K562 (cell line): ENCODE data around the gene MEGF11. TPM values are rescaled to one million over a fixed set of nuclear protein-coding genes. Genes with fewer than 3 reads are reported as not detected.

ENCODE experiments used
- ATAC-seq: fragments of 200-7000 bp; cut with Tn5 transposase; 3 replicates; pipeline ENCODE4 v1.9.1; 2020; ENCODE audit warnings: moderate library complexity
- BruUV-seq: library from RNA; stranded (reverse); fragments of 400-500 nt; replicated peaks from 2 replicates; lab custom pipeline; 2021; lab: Mats Ljungman, UMichigan
- CTCF ChIA-PET: fragments of 300-600 bp; formaldehyde crosslinking; extraction: SDS; loops from one replicate; lab custom pipeline; 2021; ENCODE audit warnings: low intra/inter-chr PET ratio; lab: Yijun Ruan, JAX
- POLR2A ChIA-PET: fragments of 300-600, 350-650 bp; sonication (Branson Sonifier 250); formaldehyde crosslinking; extraction: SDS; loops from one replicate; lab custom pipeline; 2021; ENCODE audit warnings: antibody characterized with exemption, inconsistent platforms; lab: Yijun Ruan, JAX
- DNase-seq, 4 experiments: peaks; one replicate each; pipeline versions ENCODE4 v3.0.0 to v3.0.0-alpha.2; 2011 to 2018; ENCODE audit warnings: low spot score in 3 of 4, mixed read lengths in 3 of 4; ENCODE audit errors: extremely low read depth in 1 of 4
- FAIRE-seq: peaks from 2 replicates; lab custom pipeline; 2011; peaks lifted over from hg19 to GRCh38; lab: Jason Lieb, UNC
- H2AFZ ChIP-seq: 2 replicates; pipeline ENCODE4 v1.6.0; 2011; ENCODE audit warnings: low read depth, low read length, control low read depth, inconsistent platforms
- H3K27ac ChIP-seq: fragments of 200-600 bp; 3 replicates; pipeline ENCODE4 v1.8.0; 2011; ENCODE audit warnings: low read depth, mild to moderate bottlenecking, control low read depth, inconsistent platforms, low read length, moderate library complexity, mixed read lengths; ENCODE audit errors: extremely low read depth
- H3K27me3 ChIP-seq, 2 experiments: fragments of 300-600 bp in 1 of 2; 2 replicates in 1 of 2; 3 replicates in 1 of 2; pipeline versions ENCODE4 v1.6.0 to v1.8.0; 2011; ENCODE audit warnings: inconsistent platforms in 2 of 2, low read length in 2 of 2, mild to moderate bottlenecking in 1 of 2, mixed read lengths in 1 of 2, moderate library complexity in 1 of 2; ENCODE audit not compliant: control insufficient read depth in 2 of 2, insufficient read depth in 2 of 2
- H3K36me3 ChIP-seq: fragments of 300-600 bp; 3 replicates; pipeline ENCODE4 v1.8.0; 2011; ENCODE audit warnings: mild to moderate bottlenecking, low read length, inconsistent platforms; ENCODE audit not compliant: control insufficient read depth, insufficient read depth
- H3K4me1 ChIP-seq, 2 experiments: fragments of 200-600 bp in 1 of 2; replicated peaks in 1 of 2; 2 replicates in 1 of 2; 3 replicates in 1 of 2; pipeline versions ENCODE4 v1.5.1 to v1.8.0; 2011; ENCODE audit warnings: inconsistent platforms in 2 of 2, low read length in 2 of 2, mild to moderate bottlenecking in 1 of 2, mixed read lengths in 1 of 2, moderate library complexity in 1 of 2; ENCODE audit not compliant: control insufficient read depth in 2 of 2, insufficient read depth in 2 of 2
- H3K4me2 ChIP-seq: 2 replicates; pipeline ENCODE4 v1.6.1; 2011; ENCODE audit warnings: low read length, control low read depth, inconsistent platforms, mixed read lengths; ENCODE audit not compliant: insufficient read depth
- H3K4me3 ChIP-seq: fragments of 200-600 bp; sonication (generic), shearing (Covaris generic); 2 replicates; pipeline ENCODE4 v1.5.1; 2016; ENCODE audit warnings: control low read depth, inconsistent platforms
- H3K79me2 ChIP-seq: fragments of 200-600 bp; 3 replicates; pipeline ENCODE4 v1.8.0; 2011; ENCODE audit warnings: low read length, inconsistent platforms; ENCODE audit not compliant: control insufficient read depth, insufficient read depth
- H3K9ac ChIP-seq, 2 experiments: 2 replicates each; pipeline versions ENCODE4 v1.6.0 to v1.6.1; 2011; ENCODE audit warnings: low read depth in 2 of 2, low read length in 2 of 2, control low read depth in 1 of 2, inconsistent platforms in 1 of 2, mild to moderate bottlenecking in 1 of 2, mixed read lengths in 1 of 2; ENCODE audit not compliant: insufficient read depth in 1 of 2
- H3K9me1 ChIP-seq: one replicate; pipeline ENCODE4 v1.6.0; 2011; ENCODE audit warnings: inconsistent platforms, mild to moderate bottlenecking, low read length, moderate library complexity; ENCODE audit not compliant: control insufficient read depth, insufficient read depth
- H3K9me3 ChIP-seq: replicated peaks from 2 replicates; pipeline ENCODE4 v1.5.1; 2011; ENCODE audit warnings: low read depth, low read length, inconsistent platforms; ENCODE audit not compliant: control insufficient read depth, insufficient read depth
- H4K20me1 ChIP-seq: replicated peaks from 2 replicates; pipeline ENCODE4 v1.6.1; 2011; ENCODE audit warnings: low read length, inconsistent platforms, mixed read lengths; ENCODE audit not compliant: control insufficient read depth, insufficient read depth
- CHD4 ChIP-seq: fragments of 200-600 bp; sonication (generic); IDR thresholded peaks from 3 replicates; pipeline ENCODE4 v1.6.1; 2012; ENCODE audit warnings: low read depth, mild to moderate bottlenecking, mixed read lengths, low read length, inconsistent platforms; ENCODE audit not compliant: insufficient read depth, insufficient replicate concordance, poor library complexity, severe bottlenecking
- HCFC1 ChIP-seq: IDR thresholded peaks from 2 replicates; pipeline ENCODE4 v1.6.1; 2012; ENCODE audit warnings: low read depth, low read length, improper control_type of control experiment
- HEY1 ChIP-seq: fragments of 250-450 bp; sonication (Bioruptor Pico); IDR thresholded peaks from 2 replicates; pipeline ENCODE4 v1.5.0; 2020; ENCODE audit warnings: mild to moderate bottlenecking, moderate library complexity, borderline replicate concordance
- HIVEP1 ChIP-seq: fragments of 250-450 bp; sonication (Bioruptor Pico); IDR thresholded peaks from 2 replicates; pipeline ENCODE4 v1.4.0; 2020; ENCODE audit warnings: mild to moderate bottlenecking
- JUNB ChIP-seq: fragments of 450-650 bp; formaldehyde crosslinking; conservative IDR thresholded peaks from 2 replicates; pipeline ENCODE4 v1.4.0; 2020; ENCODE audit warnings: mild to moderate bottlenecking
- NFIX ChIP-seq: fragments of 250-450 bp; sonication (Bioruptor Pico); IDR thresholded peaks from 2 replicates; pipeline ENCODE4 v1.4.0; 2020; ENCODE audit warnings: low read depth, mild to moderate bottlenecking, moderate library complexity
- RBM15 ChIP-seq: fragments of 200-400 bp; formaldehyde crosslinking; IDR thresholded peaks from 2 replicates; pipeline ENCODE4 v1.6.1; 2018; ENCODE audit warnings: mild to moderate bottlenecking, low read length, moderate library complexity; ENCODE audit not compliant: insufficient read depth
- RFX1 ChIP-seq: fragments of 450-650 bp; IDR thresholded peaks from 2 replicates; pipeline ENCODE4 v1.6.1; 2016; ENCODE audit warnings: mild to moderate bottlenecking, moderate library complexity
- TAF9B ChIP-seq: fragments of 450-650 bp; IDR thresholded peaks from 2 replicates; pipeline ENCODE4 v1.6.1; 2018; ENCODE audit warnings: mild to moderate bottlenecking; ENCODE audit not compliant: partially characterized antibody
- TCF3 ChIP-seq: sonication (generic); formaldehyde crosslinking; IDR thresholded peaks from 2 replicates; pipeline ENCODE4 v1.4.0; 2020; ENCODE audit warnings: mild to moderate bottlenecking, missing genetic modification reagents
- ZNF124 ChIP-seq: sonication (generic); formaldehyde crosslinking; IDR thresholded peaks from 2 replicates; pipeline ENCODE4 v1.8.1; 2022; ENCODE audit warnings: missing genetic modification reagents
- ZNF24 ChIP-seq: fragments of 450-650 bp; IDR thresholded peaks from 2 replicates; pipeline ENCODE4 v1.6.1; 2016
- WGBS: fragments of 100-300 bp; shearing (Covaris generic); methylation state at CpG from one replicate; pipeline ENCODE4 v1.1.6; 2016; ENCODE audit warnings: low coverage, mixed read lengths; ENCODE audit not compliant: insufficient coverage; ENCODE audit errors: missing lambda C conversion rate; 5-methylcytosine and 5-hydroxymethylcytosine counted together
- in situ Hi-C: fragments of 300-500 bp; cut with MboI; formaldehyde crosslinking; loops from 4 replicates; pipeline ENCODE4 v1.15.0; 2018; ENCODE audit warnings: inconsistent platforms, mixed read lengths
- intact Hi-C: fragments of 100-400 bp; cut with micrococcal nuclease; formaldehyde crosslinking; loops from 2 replicates; pipeline ENCODE4 v1.14.2; 2022
- polyA plus RNA-seq, 8 experiments: library from polyadenylated mRNA; depleted of rRNA in 4 of 8; stranded (reverse) in 5 of 8; unstranded in 3 of 8; fragments of >200 nt; fragmentation: Nextera tagmentation in 2 of 8; fragmentation: Illumina TruSeq in 1 of 8; extraction: Ambion mirVana in 2 of 8; extraction: Trizol in 1 of 8; gene quantifications; 2 replicates each; pipeline versions ENCODE4 v1.2.1 to v1.2.3, GENCODE V29; 2011 to 2014; ENCODE audit warnings: inconsistent platforms in 1 of 8, missing spikeins in 1 of 8
- total RNA-seq, 7 experiments: library from RNA; depleted of rRNA in 6 of 7; stranded (reverse); fragments of >200 nt in 6 of 7; fragmentation: Illumina TruSeq in 2 of 7; extraction: Trizol in 2 of 7; gene quantifications; 2 replicates each; pipeline versions ENCODE4 v1.2.1 to v1.2.3, GENCODE V29; 2011 to 2021; ENCODE audit warnings: low replicate concordance in 1 of 7
- TF ChIP-seq, protein P1 (sequence below): sonication (generic); formaldehyde crosslinking; IDR thresholded peaks from 2 replicates; pipeline ENCODE4 v1.8.1; 2023; ENCODE audit warnings: mild to moderate bottlenecking, missing genetic modification reagents, moderate library complexity

The MEGF11 gene
- total and polyA plus RNA-seq, 9 of the 15 experiments (the other 6 are each of a cell fraction or from before 2014, with no cell fraction given) = 0.06 to 0.23 (median 0.20) TPM; not detected in 6

DNA sequence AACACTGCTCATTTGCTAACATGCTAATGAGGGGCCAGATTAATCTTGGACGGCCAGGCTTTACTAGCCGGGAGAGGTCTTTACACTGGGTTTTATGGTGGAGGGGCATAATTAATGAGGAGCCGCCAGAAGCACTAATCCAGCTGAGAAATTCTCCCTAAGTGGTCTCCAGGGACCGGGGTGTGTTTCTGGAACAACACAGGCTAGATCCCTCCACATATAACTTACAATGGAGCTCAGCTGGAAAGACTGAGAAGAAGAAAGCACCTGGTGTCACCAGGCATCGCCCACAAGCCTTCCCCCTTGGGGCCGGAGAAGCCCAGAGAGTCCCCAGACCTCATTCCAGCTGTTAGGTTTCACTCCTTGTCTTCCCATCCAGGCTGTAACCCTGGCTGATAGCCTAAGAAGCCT is 127.5 kb downstream of the MEGF11 start:
- ATAC-seq (no peak), FAIRE-seq (no peak), DNase-seq (no peak)
- peaks cover 48 to 85% of the 10 kb centered on the region in 2 experiments for H3K27me3 ChIP-seq
- H4K20me1 ChIP-seq = peaks cover 23% of the 10 kb centered on the region; the same call in 1 of the 2 replicates
- H3K36me3 ChIP-seq = no peaks in the 10 kb centered on the region
- no peaks in the 10 kb centered on the region for H3K4me1 ChIP-seq
- CTCF ChIA-PET = no interaction called here
- H3K9me3 ChIP-seq = no peaks in the 10 kb centered on the region
- H3K4me3 ChIP-seq = no peak overlapping the region
- in situ Hi-C loops (no loop called here), intact Hi-C loops (no loop called here)
- peaks cover 4% of the 10 kb centered on the region for H3K9me1 ChIP-seq
- BruUV-seq = no TSS peak
- no peak for TF ChIP-seq TAF9B
- TF ChIP-seq HEY1 (CRISPR knock-in tag) = no peak
- no peak for TF ChIP-seq HCFC1
- no peak for TF ChIP-seq CHD4
- TF ChIP-seq HIVEP1 = no peak
- TF ChIP-seq RBM15 = no peak
- TF ChIP-seq JUNB = no peak
- TF ChIP-seq RFX1 = no peak
- TF ChIP-seq, protein P1, sequence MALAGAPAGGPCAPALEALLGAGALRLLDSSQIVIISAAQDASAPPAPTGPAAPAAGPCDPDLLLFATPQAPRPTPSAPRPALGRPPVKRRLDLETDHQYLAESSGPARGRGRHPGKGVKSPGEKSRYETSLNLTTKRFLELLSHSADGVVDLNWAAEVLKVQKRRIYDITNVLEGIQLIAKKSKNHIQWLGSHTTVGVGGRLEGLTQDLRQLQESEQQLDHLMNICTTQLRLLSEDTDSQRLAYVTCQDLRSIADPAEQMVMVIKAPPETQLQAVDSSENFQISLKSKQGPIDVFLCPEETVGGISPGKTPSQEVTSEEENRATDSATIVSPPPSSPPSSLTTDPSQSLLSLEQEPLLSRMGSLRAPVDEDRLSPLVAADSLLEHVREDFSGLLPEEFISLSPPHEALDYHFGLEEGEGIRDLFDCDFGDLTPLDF (CRISPR knock-in tag) = no peak
- TF ChIP-seq ZNF124 (CRISPR knock-in tag) = no peak
- no peak for TF ChIP-seq TCF3
- TF ChIP-seq ZNF24 = no peak
- no peak for TF ChIP-seq NFIX
- no peaks in the 10 kb centered on the region for H3K79me2 ChIP-seq
- H2AFZ ChIP-seq = no peak overlapping the region
- H3K9ac ChIP-seq = no peak overlapping the region
- 4% methylated on average over 6 of the region's 6 CpGs for WGBS
- no peak overlapping the region for H3K4me2 ChIP-seq
- H3K27ac ChIP-seq = no peak overlapping the region
- POLR2A ChIA-PET = interaction anchor here (0.6 to 1.4 kb wide), 2 partner anchors 10 to 1345 kb away, joined by 3 read pairs; no protein-coding TSS in a partner anchor
